ENCODE measurements around the gene TXNDC17.

Gene TXNDC17

GRCh38 chr17:6684460-6684783 is 43.6 kb downstream of the TXNDC17 start:
- Histone ChIP-seq H3K27me3 (peaks cover 80% of the 10 kb centered on the region), H3K4me1 (ENCODE audit: control insufficient read depth in 1 of 2, insufficient read depth in 1 of 2, low read depth in 1 of 2, low read length in 1 of 2) (no peaks in the 10 kb centered on the region), H3K4me3 (ENCODE audit: low read depth in 1 of 2, low read length in 1 of 2) (no peak overlapping the region), H3K36me3 (no peaks in the 10 kb centered on the region), H3K9me3 (no peaks in the 10 kb centered on the region), H3K27ac (no peak overlapping the region)
- TF ChIP-seq CTCF (IDR thresholded peaks at IDR 0.05): no peak

GRCh38 chr17:6684881-6685767 is 44.3 kb downstream of the TXNDC17 start:
- Histone ChIP-seq H3K4me1 (ENCODE audit: control insufficient read depth in 1 of 2, insufficient read depth in 1 of 2, low read depth in 1 of 2, low read length in 1 of 2) (no peaks in the 10 kb centered on the region), H3K27me3 (peaks cover 79% of the 10 kb centered on the region), H3K36me3 (no peaks in the 10 kb centered on the region), H3K9me3 (no peaks in the 10 kb centered on the region), H3K27ac (no peak overlapping the region), H3K4me3 (ENCODE audit: low read depth in 1 of 2, low read length in 1 of 2) (no peak overlapping the region)
- no peak for TF ChIP-seq CTCF (IDR thresholded peaks at IDR 0.05)

- TF ChIP-seq CTCF (IDR thresholded peaks at IDR 0.05): no peak
- H3K4me1 ChIP-seq (ENCODE audit: control insufficient read depth in 1 of 2, insufficient read depth in 1 of 2, low read depth in 1 of 2, low read length in 1 of 2): no peaks in the 10 kb centered on the region
- no peak overlapping the region for H3K4me3 ChIP-seq (ENCODE audit: low read depth in 1 of 2, low read length in 1 of 2)
- no peaks in the 10 kb centered on the region for H3K36me3 ChIP-seq
- no peak overlapping the region for H3K27ac ChIP-seq
- H3K9me3 ChIP-seq: no peaks in the 10 kb centered on the region
- peaks cover 73% of the 10 kb centered on the region for H3K27me3 ChIP-seq
Measured at GRCh38 chr17:6686026-6686425, 45.2 kb downstream of the TXNDC17 start.

- TF ChIP-seq CTCF (IDR thresholded peaks at IDR 0.05): no peak
- Histone ChIP-seq H3K4me1 (ENCODE audit: control insufficient read depth in 1 of 2, insufficient read depth in 1 of 2, low read depth in 1 of 2, low read length in 1 of 2) (no peaks in the 10 kb centered on the region), H3K4me3 (ENCODE audit: low read depth in 1 of 2, low read length in 1 of 2) (no peak overlapping the region), H3K27me3 (peaks cover 77% of the 10 kb centered on the region), H3K27ac (no peak overlapping the region), H3K9me3 (no peaks in the 10 kb centered on the region), H3K36me3 (no peaks in the 10 kb centered on the region)
Measured at GRCh38 chr17:6688944-6689343, 48.1 kb downstream of the TXNDC17 start.

- Histone ChIP-seq H3K4me1 (ENCODE audit: control insufficient read depth in 1 of 2, insufficient read depth in 1 of 2, low read depth in 1 of 2, low read length in 1 of 2) (no peaks in the 10 kb centered on the region), H3K36me3 (no peaks in the 10 kb centered on the region), H3K9me3 (no peaks in the 10 kb centered on the region), H3K27me3 (peaks cover 77% of the 10 kb centered on the region), H3K4me3 (ENCODE audit: low read depth in 1 of 2, low read length in 1 of 2) (no peak overlapping the region), H3K27ac (no peak overlapping the region)
- TF ChIP-seq CTCF (IDR thresholded peaks at IDR 0.05): no peak
Measured at GRCh38 chr17:6690641-6691040, 49.8 kb downstream of the TXNDC17 start.
